H9 (cell line): Measurements from ENCODE around the gene CXXC5. TPM values are rescaled to one million over a fixed set of nuclear protein-coding genes. Genes with fewer than 3 reads are reported as not detected.

Experiments
- DNase-seq: peaks from one replicate; pipeline ENCODE4 v3.0.0-alpha.2; 2017
- H2AFZ ChIP-seq: one replicate; pipeline ENCODE4 v1.6.1; 2013; ENCODE audit warnings: mild to moderate bottlenecking, low read length, control low read depth, moderate library complexity
- H2AK5ac ChIP-seq: 2 replicates; pipeline ENCODE4 v1.6.1; 2013; ENCODE audit warnings: low read length, control low read depth, mixed read lengths; ENCODE audit not compliant: insufficient read length
- H2BK120ac ChIP-seq: one replicate; pipeline ENCODE4 v1.6.1; 2013; ENCODE audit warnings: low read depth, mild to moderate bottlenecking, low read length, control low read depth, inconsistent platforms; ENCODE audit not compliant: poor library complexity, severe bottlenecking
- H2BK12ac ChIP-seq: 2 replicates; pipeline ENCODE4 v1.6.1; 2013; ENCODE audit warnings: low read length, control low read depth, mixed read lengths, low read depth; ENCODE audit not compliant: insufficient read length
- H2BK15ac ChIP-seq: 2 replicates; pipeline ENCODE4 v1.6.1; 2013; ENCODE audit warnings: low read depth, low read length, control low read depth
- H2BK20ac ChIP-seq: one replicate; pipeline ENCODE4 v1.6.1; 2013; ENCODE audit warnings: low read depth, mild to moderate bottlenecking, low read length, control low read depth, inconsistent platforms; ENCODE audit not compliant: poor library complexity, severe bottlenecking
- H2BK5ac ChIP-seq: 2 replicates; pipeline ENCODE4 v1.6.1; 2013; ENCODE audit warnings: low read length, control low read depth, mixed read lengths; ENCODE audit not compliant: insufficient read length
- H3K14ac ChIP-seq: 2 replicates; pipeline ENCODE4 v1.6.1; 2013; ENCODE audit warnings: low read length, control low read depth; ENCODE audit not compliant: insufficient read depth
- H3K18ac ChIP-seq: 2 replicates; pipeline ENCODE4 v1.6.1; 2013; ENCODE audit warnings: low read depth, mild to moderate bottlenecking, mixed read lengths, low read length, control low read depth; ENCODE audit not compliant: insufficient read length
- H3K23ac ChIP-seq: 2 replicates; pipeline ENCODE4 v1.6.1; 2013; ENCODE audit warnings: low read length, control low read depth, mixed read lengths, low read depth; ENCODE audit not compliant: insufficient read length
- H3K23me2 ChIP-seq: 2 replicates; pipeline ENCODE4 v1.6.1; 2013; ENCODE audit warnings: low read depth, mild to moderate bottlenecking, mixed read lengths, low read length, control low read depth; ENCODE audit not compliant: insufficient read length, poor library complexity, severe bottlenecking
- H3K27ac ChIP-seq: 2 replicates; pipeline ENCODE4 v1.5.1; 2013; ENCODE audit warnings: low read length, control low read depth, mixed read lengths, low read depth; ENCODE audit not compliant: insufficient read length
- H3K27me3 ChIP-seq: 2 replicates; pipeline ENCODE4 v1.6.1; 2013; ENCODE audit warnings: low read length, control low read depth, inconsistent platforms; ENCODE audit not compliant: insufficient read depth
- H3K4ac ChIP-seq: 2 replicates; pipeline ENCODE4 v1.6.1; 2013; ENCODE audit warnings: low read depth, mild to moderate bottlenecking, control low read depth, inconsistent platforms, low read length, moderate library complexity
- H3K4me1 ChIP-seq: 2 replicates; pipeline ENCODE4 v1.6.1; 2013; ENCODE audit warnings: low read length, control low read depth, inconsistent platforms; ENCODE audit not compliant: insufficient read depth
- H3K4me2 ChIP-seq: 2 replicates; pipeline ENCODE4 v1.6.1; 2013; ENCODE audit warnings: low read length, control low read depth, mixed read lengths; ENCODE audit not compliant: insufficient read length, insufficient read depth
- H3K56ac ChIP-seq: 2 replicates; pipeline ENCODE4 v1.6.1; 2013; ENCODE audit warnings: low read depth, mild to moderate bottlenecking, mixed read lengths, low read length, control low read depth; ENCODE audit not compliant: insufficient read length
- H3K79me1 ChIP-seq: 2 replicates; pipeline ENCODE4 v1.6.1; 2013; ENCODE audit warnings: low read depth, mild to moderate bottlenecking, moderate library complexity, low read length, control low read depth, inconsistent platforms; ENCODE audit not compliant: insufficient read depth, poor library complexity, severe bottlenecking
- H3K79me2 ChIP-seq: 2 replicates; pipeline ENCODE4 v1.6.1; 2013; ENCODE audit warnings: low read length, control low read depth, inconsistent platforms; ENCODE audit not compliant: insufficient read depth
- H3K9ac ChIP-seq: 2 replicates; pipeline ENCODE4 v1.6.1; 2013; ENCODE audit warnings: low read length, control low read depth, mixed read lengths; ENCODE audit not compliant: insufficient read length; ENCODE audit errors: extremely low read depth
- H3K9me3 ChIP-seq: one replicate; pipeline ENCODE4 v1.6.1; 2013; ENCODE audit warnings: low read depth, low read length, inconsistent platforms; ENCODE audit not compliant: control insufficient read depth
- H3T11ph ChIP-seq: one replicate; pipeline ENCODE4 v1.6.1; 2013; ENCODE audit warnings: mild to moderate bottlenecking, low read length, control low read depth, inconsistent platforms
- H4K20me1 ChIP-seq: one replicate; pipeline ENCODE4 v1.6.1; 2013; ENCODE audit not compliant: control insufficient read depth, insufficient read length, insufficient read depth
- H4K5ac ChIP-seq: 2 replicates; pipeline ENCODE4 v1.6.1; 2013; ENCODE audit warnings: low read depth, mild to moderate bottlenecking, mixed read lengths, low read length, control low read depth; ENCODE audit not compliant: insufficient read length
- H4K8ac ChIP-seq: replicated peaks from 2 replicates; pipeline ENCODE4 v1.6.1; 2013; ENCODE audit warnings: low read length, control low read depth, mixed read lengths, low read depth; ENCODE audit not compliant: insufficient read length
- H4K91ac ChIP-seq: 2 replicates; pipeline ENCODE4 v1.6.1; 2013; ENCODE audit warnings: low read depth, mild to moderate bottlenecking, moderate library complexity, mixed read lengths, low read length, control low read depth; ENCODE audit not compliant: insufficient read length
- H3K27ac Mint-ChIP-seq, 3 experiments: 2 replicates in 2 of 3; 3 replicates in 1 of 3; pipeline ENCODE4 v1.8.0; 2020 to 2021; ENCODE audit warnings: mixed read lengths in 3 of 3, mild to moderate bottlenecking in 1 of 3, moderate library complexity in 1 of 3
- H3K27me3 Mint-ChIP-seq: 2 replicates; pipeline ENCODE4 v1.8.0; 2021; ENCODE audit warnings: low read depth, mild to moderate bottlenecking, moderate library complexity, mixed read lengths
- H3K36me3 Mint-ChIP-seq, 3 experiments: 2 replicates in 2 of 3; 3 replicates in 1 of 3; pipeline ENCODE4 v1.8.0; 2020 to 2021; ENCODE audit warnings: low read depth in 3 of 3, mixed read lengths in 3 of 3; ENCODE audit not compliant: insufficient read depth in 1 of 3
- H3K4me1 Mint-ChIP-seq, 2 experiments: 2 replicates each; pipeline ENCODE4 v1.8.0; 2020; ENCODE audit warnings: mixed read lengths in 2 of 2
- H3K4me3 Mint-ChIP-seq, 2 experiments: 2 replicates in 1 of 2; 3 replicates in 1 of 2; pipeline ENCODE4 v1.8.0; 2020 to 2021; ENCODE audit warnings: mild to moderate bottlenecking in 2 of 2, mixed read lengths in 2 of 2, moderate library complexity in 1 of 2
- H3K9me3 Mint-ChIP-seq, 2 experiments: 2 replicates in 1 of 2; 3 replicates in 1 of 2; pipeline ENCODE4 v1.8.0; 2020; ENCODE audit warnings: mild to moderate bottlenecking in 2 of 2, mixed read lengths in 2 of 2, moderate library complexity in 1 of 2
- WGBS: extraction: QIAGEN DNeasy Blood & Tissue Kit; methylation state at CpG from one replicate; pipeline ENCODE4 v1.1.7; 2013; ENCODE audit warnings: missing lambda C conversion rate, low lambda C conversion rate, mixed read lengths; ENCODE audit not compliant: insufficient read length; ENCODE audit errors: extremely low coverage; 5-methylcytosine and 5-hydroxymethylcytosine counted together
- total RNA-seq: library from RNA; stranded (reverse); gene quantifications from 2 replicates; pipeline ENCODE4 v1.2.1, GENCODE V29; 2021
- TF ChIP-seq, protein P1 (sequence below): fragments of 200-600 bp; sonication (generic); conservative IDR thresholded peaks from 3 replicates; pipeline ENCODE4 v1.8.0; 2021; ENCODE audit warnings: antibody characterized with exemption, mild to moderate bottlenecking

CXXC5 gene
- total RNA-seq, 1 experiment from 2014 or later, result 105 TPM

DNA sequence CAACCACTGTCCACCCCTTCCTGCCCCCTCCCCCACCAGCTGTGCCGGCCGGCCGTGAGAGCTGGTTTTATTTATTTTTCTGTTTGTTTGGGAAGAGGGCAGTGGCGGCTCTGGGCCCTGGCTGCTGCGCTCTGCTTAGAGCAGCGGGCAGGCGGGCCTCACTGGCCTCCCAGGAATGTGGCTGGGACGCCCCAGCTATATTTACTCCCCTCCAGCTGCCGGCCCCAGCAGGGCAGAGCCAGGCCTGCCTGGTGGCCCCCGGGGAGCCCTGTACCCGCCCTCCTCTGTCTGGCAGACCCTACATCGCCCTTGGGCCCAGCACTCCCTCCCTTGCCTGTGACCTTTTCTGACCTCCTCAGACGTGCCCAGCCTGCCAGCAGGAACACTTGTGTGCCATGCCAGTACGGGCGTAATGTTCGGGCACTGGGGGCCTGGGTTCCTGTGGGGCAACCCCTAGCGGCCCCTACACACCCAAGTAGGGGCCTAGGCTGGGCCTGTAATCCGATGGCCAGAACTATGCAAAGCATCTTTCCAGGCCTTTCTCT, 7.7 kb downstream of the CXXC5 start:
- H2BK120ac ChIP-seq, result no peak overlapping the region
- H2AFZ ChIP-seq, result no peak overlapping the region
- H3K36me3 Mint-ChIP-seq, result peaks cover 0 to 7% (median 0%) of the 10 kb centered on the region in 3 experiments; a peak in 1 of 7 replicates
- H3K27ac Mint-ChIP-seq, result peak overlapping the region in 1 of 3 experiments; percentile 85; a peak in 2 of 7 replicates
- no peak overlapping the region for H3K18ac ChIP-seq
- peaks cover 23% of the 10 kb centered on the region for H3K79me1 ChIP-seq
- peaks cover 9% of the 10 kb centered on the region for H4K20me1 ChIP-seq
- no peak overlapping the region for H4K8ac ChIP-seq
- H3K79me2 ChIP-seq, result peaks cover 65% of the 10 kb centered on the region; the same call in 1 of the 2 replicates
- H2BK20ac ChIP-seq, result no peak overlapping the region
- TF ChIP-seq, protein P1, sequence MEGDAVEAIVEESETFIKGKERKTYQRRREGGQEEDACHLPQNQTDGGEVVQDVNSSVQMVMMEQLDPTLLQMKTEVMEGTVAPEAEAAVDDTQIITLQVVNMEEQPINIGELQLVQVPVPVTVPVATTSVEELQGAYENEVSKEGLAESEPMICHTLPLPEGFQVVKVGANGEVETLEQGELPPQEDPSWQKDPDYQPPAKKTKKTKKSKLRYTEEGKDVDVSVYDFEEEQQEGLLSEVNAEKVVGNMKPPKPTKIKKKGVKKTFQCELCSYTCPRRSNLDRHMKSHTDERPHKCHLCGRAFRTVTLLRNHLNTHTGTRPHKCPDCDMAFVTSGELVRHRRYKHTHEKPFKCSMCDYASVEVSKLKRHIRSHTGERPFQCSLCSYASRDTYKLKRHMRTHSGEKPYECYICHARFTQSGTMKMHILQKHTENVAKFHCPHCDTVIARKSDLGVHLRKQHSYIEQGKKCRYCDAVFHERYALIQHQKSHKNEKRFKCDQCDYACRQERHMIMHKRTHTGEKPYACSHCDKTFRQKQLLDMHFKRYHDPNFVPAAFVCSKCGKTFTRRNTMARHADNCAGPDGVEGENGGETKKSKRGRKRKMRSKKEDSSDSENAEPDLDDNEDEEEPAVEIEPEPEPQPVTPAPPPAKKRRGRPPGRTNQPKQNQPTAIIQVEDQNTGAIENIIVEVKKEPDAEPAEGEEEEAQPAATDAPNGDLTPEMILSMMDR, result no peak
- H3K27me3 Mint-ChIP-seq, result peaks cover 1% of the 10 kb centered on the region; the same call in 1 of the 2 replicates
- no peaks in the 10 kb centered on the region for H3K9me3 ChIP-seq
- peaks cover 47% of the 10 kb centered on the region for H3K4me1 ChIP-seq
- no peak overlapping the region for H2BK12ac ChIP-seq
- H2AK5ac ChIP-seq, result no peak overlapping the region
- peaks cover 76 to 86% of the 10 kb centered on the region in 2 experiments for H3K4me1 Mint-ChIP-seq
- H3K14ac ChIP-seq, result no peak overlapping the region
- H3K4ac ChIP-seq, result no peak overlapping the region
- no peak overlapping the region for H3T11ph ChIP-seq
- no peaks in the 10 kb centered on the region for H3K9me3 Mint-ChIP-seq
- peak overlapping the region in 1 of 2 experiments; percentile 69; a peak in 2 of 5 replicates for H3K4me3 Mint-ChIP-seq
- peaks cover 11% of the 10 kb centered on the region for H3K23me2 ChIP-seq
- H3K27me3 ChIP-seq, result no peaks in the 10 kb centered on the region
- H3K27ac ChIP-seq, result no peak overlapping the region
- H3K4me2 ChIP-seq, result no peak overlapping the region
- no peak overlapping the region for H2BK5ac ChIP-seq
- WGBS, result no CpG with 5 or more reads among the region's 18 CpGs
- no peak overlapping the region for H3K23ac ChIP-seq
- no peak overlapping the region for H3K56ac ChIP-seq
- H4K91ac ChIP-seq, result no peak overlapping the region
- H2BK15ac ChIP-seq, result no peak overlapping the region
- no peak overlapping the region for H3K9ac ChIP-seq
- H4K5ac ChIP-seq, result no peak overlapping the region
- DNase-seq, result no peak
